Left ventricle myocardium inferior (tissue), 1 donor: ENCODE measurements around the gene GRXCR2. TPM values are rescaled to one million over a fixed set of nuclear protein-coding genes. Genes with fewer than 3 reads are reported as not detected.
"Not testable (repeated sequence)": the region's sequence is repeated elsewhere in the genome, so short reads cannot be mapped to it uniquely, and the experiment has no call there.

Experiments
- DNase-seq: peaks from one replicate; pipeline ENCODE4 v3.0.0-alpha.2; 2020
- H3K27ac ChIP-seq: fragments of 200-600 bp; replicated peaks from 2 replicates; pipeline ENCODE4 v1.8.0; 2021
- H3K27me3 ChIP-seq: fragments of 200-600 bp; 2 replicates; pipeline ENCODE4 v1.8.0; 2021; ENCODE audit warnings: low read depth
- H3K36me3 ChIP-seq: fragments of 200-600 bp; 2 replicates; pipeline ENCODE4 v1.8.0; 2021
- H3K4me1 ChIP-seq: fragments of 200-600 bp; 2 replicates; pipeline ENCODE4 v1.8.0; 2021
- H3K4me3 ChIP-seq: fragments of 200-600 bp; 2 replicates; pipeline ENCODE4 v1.8.0; 2021; ENCODE audit warnings: mild to moderate bottlenecking, moderate library complexity
- H3K9me3 ChIP-seq: fragments of 200-600 bp; replicated peaks from 2 replicates; pipeline ENCODE4 v1.8.0; 2021
- intact Hi-C: fragments of 100-400 bp; cut with micrococcal nuclease; formaldehyde crosslinking; loops from one replicate; pipeline ENCODE4 v1.11.0; 2022
- total RNA-seq: library from RNA; stranded (reverse); fragmentation: NEBNext Ultra II Directional; extraction: Animal tissue kit (Norgen Biotek cat#: 25700); gene quantifications from one replicate; pipeline ENCODE4 v1.2.1, GENCODE V29; 2021
- TF ChIP-seq, protein P1 (sequence below): fragments of 200-600 bp; IDR thresholded peaks from 2 replicates; pipeline ENCODE4 v1.8.0; 2021; ENCODE audit warnings: antibody characterized with exemption, mild to moderate bottlenecking, borderline replicate concordance
- donor health status: DM: no; HTN: yes; CAD: no; lungs with severe emphysema.

GRXCR2 gene
- total RNA-seq, 1 donor from 2014 or later: 1.1 TPM

DNA sequence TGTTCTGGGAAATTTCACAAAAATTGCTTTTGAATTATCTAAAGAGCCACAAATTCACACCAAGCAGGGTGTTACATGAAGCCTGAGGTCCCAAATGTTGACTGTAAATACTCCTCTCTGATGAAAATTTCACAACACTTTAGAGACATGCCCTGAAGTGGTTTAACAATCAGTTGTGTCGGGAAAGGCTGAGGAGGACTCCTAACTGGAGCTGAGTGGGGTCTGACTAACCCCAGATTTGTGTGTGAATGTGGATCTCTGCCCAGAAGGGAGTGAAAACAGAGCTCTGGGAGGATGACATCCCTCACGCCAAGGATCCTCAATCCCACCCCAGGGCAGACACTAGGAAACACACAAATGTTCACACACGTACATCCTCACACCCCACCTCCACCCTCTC, 31.1 kb upstream of the GRXCR2 start:
- H3K36me3 ChIP-seq: no peaks in the 10 kb centered on the region
- DNase-seq: no peak
- no peak overlapping the region for H3K4me3 ChIP-seq
- H3K4me1 ChIP-seq: no peaks in the 10 kb centered on the region
- TF ChIP-seq, protein P1, sequence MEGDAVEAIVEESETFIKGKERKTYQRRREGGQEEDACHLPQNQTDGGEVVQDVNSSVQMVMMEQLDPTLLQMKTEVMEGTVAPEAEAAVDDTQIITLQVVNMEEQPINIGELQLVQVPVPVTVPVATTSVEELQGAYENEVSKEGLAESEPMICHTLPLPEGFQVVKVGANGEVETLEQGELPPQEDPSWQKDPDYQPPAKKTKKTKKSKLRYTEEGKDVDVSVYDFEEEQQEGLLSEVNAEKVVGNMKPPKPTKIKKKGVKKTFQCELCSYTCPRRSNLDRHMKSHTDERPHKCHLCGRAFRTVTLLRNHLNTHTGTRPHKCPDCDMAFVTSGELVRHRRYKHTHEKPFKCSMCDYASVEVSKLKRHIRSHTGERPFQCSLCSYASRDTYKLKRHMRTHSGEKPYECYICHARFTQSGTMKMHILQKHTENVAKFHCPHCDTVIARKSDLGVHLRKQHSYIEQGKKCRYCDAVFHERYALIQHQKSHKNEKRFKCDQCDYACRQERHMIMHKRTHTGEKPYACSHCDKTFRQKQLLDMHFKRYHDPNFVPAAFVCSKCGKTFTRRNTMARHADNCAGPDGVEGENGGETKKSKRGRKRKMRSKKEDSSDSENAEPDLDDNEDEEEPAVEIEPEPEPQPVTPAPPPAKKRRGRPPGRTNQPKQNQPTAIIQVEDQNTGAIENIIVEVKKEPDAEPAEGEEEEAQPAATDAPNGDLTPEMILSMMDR: no peak
- H3K27ac ChIP-seq: no peak overlapping the region
- intact Hi-C loops: no loop called here
- peaks cover 9% of the 10 kb centered on the region for H3K9me3 ChIP-seq
- H3K27me3 ChIP-seq: no peaks in the 10 kb centered on the region

DNA sequence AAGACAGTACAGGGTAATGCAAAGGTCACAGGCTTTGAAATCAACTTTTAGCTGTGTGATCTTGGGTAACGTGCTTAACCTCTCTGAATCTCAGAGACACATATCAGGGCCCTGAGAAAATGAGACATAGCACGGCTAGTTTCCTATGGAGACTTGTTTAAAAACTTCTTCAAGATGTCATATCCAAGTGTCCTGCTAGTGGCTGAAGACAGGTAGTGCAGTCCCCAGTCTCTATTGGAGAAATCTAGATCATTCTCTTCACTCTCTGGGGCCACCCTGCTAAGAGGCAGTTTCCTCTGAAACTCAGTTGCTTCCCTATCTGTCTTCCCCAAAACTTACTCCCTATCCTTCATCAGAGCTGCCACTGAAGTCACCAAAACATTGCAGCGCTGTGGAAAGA, 30.3 kb upstream of the GRXCR2 start:
- Histone ChIP-seq H3K27me3 (no peaks in the 10 kb centered on the region), H3K4me3 (no peak overlapping the region), H3K4me1 (no peaks in the 10 kb centered on the region), H3K9me3 (peaks cover 9% of the 10 kb centered on the region), H3K27ac (no peak overlapping the region), H3K36me3 (no peaks in the 10 kb centered on the region)
- TF ChIP-seq, protein P1: no peak
- no peak for DNase-seq
- intact Hi-C loops: no loop called here

DNA sequence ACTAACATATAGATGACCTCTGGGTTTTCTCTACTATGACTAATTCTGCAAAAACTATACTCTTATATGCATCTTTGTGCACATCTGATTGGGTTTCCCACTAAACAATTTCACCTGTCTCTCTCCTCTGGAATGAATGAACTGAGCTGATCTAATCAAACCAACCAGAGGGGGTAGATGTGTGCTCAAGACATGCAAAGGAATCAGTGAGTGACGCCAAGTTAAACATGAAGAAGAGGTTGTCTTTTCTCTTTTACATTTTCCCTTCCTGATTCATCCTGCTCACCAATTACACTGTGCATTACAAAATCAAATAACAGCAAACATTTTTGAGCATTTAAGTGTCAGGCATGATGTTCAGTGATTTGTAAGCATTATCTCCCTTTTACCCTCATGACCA, 29.6 kb upstream of the GRXCR2 start:
- Histone ChIP-seq H3K4me1 (no peaks in the 10 kb centered on the region), H3K9me3 (peaks cover 9% of the 10 kb centered on the region), H3K36me3 (no peaks in the 10 kb centered on the region), H3K4me3 (no peak overlapping the region), H3K27ac (no peak overlapping the region), H3K27me3 (no peaks in the 10 kb centered on the region)
- TF ChIP-seq, protein P1: no peak
- intact Hi-C loops: no loop called here
- no peak for DNase-seq

DNA sequence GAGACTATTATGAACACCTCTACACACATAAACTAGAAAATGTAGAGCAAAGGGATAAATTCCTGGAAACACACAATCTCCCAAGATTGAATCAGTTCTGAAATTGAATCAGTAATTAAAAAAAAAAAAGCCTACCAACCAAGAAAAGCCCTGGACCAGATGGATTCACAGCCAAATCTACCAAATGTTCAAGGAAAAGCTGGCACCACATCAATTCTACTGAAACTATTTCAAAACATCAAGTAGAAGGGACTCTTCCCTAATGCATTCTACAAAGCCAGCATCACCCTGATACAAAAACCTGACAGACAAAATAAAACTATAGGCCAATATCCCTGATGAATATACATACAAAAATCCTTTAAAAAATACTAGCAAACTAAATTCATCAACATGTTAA, 25.4 kb upstream of the GRXCR2 start:
- DNase-seq: no peak
- H3K4me3 ChIP-seq: no peak overlapping the region
- peaks cover 12% of the 10 kb centered on the region for H3K9me3 ChIP-seq
- TF ChIP-seq, protein P1: no peak
- H3K36me3 ChIP-seq: no peaks in the 10 kb centered on the region
- H3K27ac ChIP-seq: no peak overlapping the region
- no peaks in the 10 kb centered on the region for H3K4me1 ChIP-seq
- no peaks in the 10 kb centered on the region for H3K27me3 ChIP-seq
- intact Hi-C loops: no loop called here

DNA sequence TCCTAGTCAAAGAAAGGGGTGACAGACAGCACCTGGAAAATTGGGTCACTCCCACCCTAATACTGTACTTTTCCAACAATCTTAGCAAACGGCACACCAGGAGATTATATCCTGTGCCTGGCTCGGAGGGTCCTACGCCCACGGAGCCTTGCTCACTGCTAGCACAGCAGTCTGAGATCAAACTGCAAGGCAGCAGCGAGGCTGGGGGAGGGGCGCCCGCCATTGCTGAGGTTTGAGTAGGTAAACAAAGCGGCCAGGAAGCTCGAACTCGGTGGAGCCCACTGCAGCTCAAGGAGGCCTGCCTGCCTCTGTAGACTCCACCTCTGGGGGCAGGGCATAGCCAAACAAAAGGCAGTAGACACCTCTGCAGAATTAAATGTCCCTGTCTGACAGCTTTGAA, 18.6 kb upstream of the GRXCR2 start:
- intact Hi-C loops, H3K27ac ChIP-seq, DNase-seq, H3K36me3 ChIP-seq, H3K4me1 ChIP-seq, H3K27me3 ChIP-seq, H3K4me3 ChIP-seq: not testable (repeated sequence)
- H3K9me3 ChIP-seq: peaks cover 23% of the 10 kb centered on the region

DNA sequence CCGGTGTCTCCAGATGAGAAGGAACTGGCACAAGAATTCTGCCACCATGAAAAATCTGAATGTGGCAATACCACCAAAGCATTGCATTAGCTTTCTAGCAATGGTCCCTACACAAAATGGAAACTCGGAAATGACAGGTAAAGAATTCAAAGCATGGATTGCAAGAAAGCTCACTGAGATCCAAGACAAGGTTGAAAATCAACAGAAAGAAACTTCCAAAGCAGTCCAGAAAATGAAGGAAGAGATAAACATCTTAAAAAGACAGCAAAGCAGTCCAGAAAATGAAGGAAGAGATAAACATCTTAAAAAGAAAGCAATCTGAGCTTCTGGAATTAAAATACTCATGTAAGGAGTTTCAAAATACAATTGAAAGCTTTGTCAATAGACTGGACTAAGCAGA, 16.8 kb upstream of the GRXCR2 start:
- DNase-seq: no peak
- no peaks in the 10 kb centered on the region for H3K27me3 ChIP-seq
- peaks cover 20% of the 10 kb centered on the region for H3K9me3 ChIP-seq
- TF ChIP-seq, protein P1: no peak
- H3K27ac ChIP-seq: no peak overlapping the region
- no peaks in the 10 kb centered on the region for H3K4me1 ChIP-seq
- no peak overlapping the region for H3K4me3 ChIP-seq
- H3K36me3 ChIP-seq: no peaks in the 10 kb centered on the region
- intact Hi-C loops: no loop called here
